Mesenchymal stem cell (in vitro differentiated cells and primary cell): ENCODE measurements around the gene RCAN1.

ENCODE experiments used
- DNase-seq: peaks from one replicate; pipeline ENCODE4 v3.0.0-alpha.2; 2013
- H2AFZ ChIP-seq: one replicate; pipeline ENCODE4 v1.6.1; 2013; ENCODE audit warnings: low read depth, mild to moderate bottlenecking, control low read depth, inconsistent platforms, low read length, moderate library complexity
- H2AK5ac ChIP-seq: 2 replicates; pipeline ENCODE4 v1.6.1; 2013; ENCODE audit warnings: low read length, moderate library complexity, mild to moderate bottlenecking, inconsistent platforms; ENCODE audit not compliant: severe bottlenecking
- H2BK120ac ChIP-seq: one replicate; pipeline ENCODE4 v1.6.1; 2013; ENCODE audit warnings: low read depth, mild to moderate bottlenecking, inconsistent platforms, low read length, moderate library complexity
- H2BK12ac ChIP-seq, 2 experiments: one replicate each; pipeline ENCODE4 v1.6.1; 2013; ENCODE audit warnings: inconsistent platforms in 2 of 2, low read length in 2 of 2, mild to moderate bottlenecking in 2 of 2, moderate library complexity in 2 of 2, control low read depth in 1 of 2
- H2BK15ac ChIP-seq: one replicate; pipeline ENCODE4 v1.6.1; 2013; ENCODE audit warnings: mild to moderate bottlenecking, low read depth, inconsistent platforms; ENCODE audit not compliant: poor library complexity, severe bottlenecking
- H2BK5ac ChIP-seq: 2 replicates; pipeline ENCODE4 v1.6.1; 2013; ENCODE audit warnings: low read depth, mild to moderate bottlenecking, low read length, control low read depth, inconsistent platforms; ENCODE audit not compliant: poor library complexity, severe bottlenecking
- H3K14ac ChIP-seq, 2 experiments: one replicate each; pipeline ENCODE4 v1.6.1; 2013; ENCODE audit warnings: inconsistent platforms in 2 of 2, low read length in 2 of 2, control low read depth in 1 of 2, mild to moderate bottlenecking in 1 of 2, moderate library complexity in 1 of 2
- H3K18ac ChIP-seq, 2 experiments: one replicate each; pipeline ENCODE4 v1.6.1; 2013; ENCODE audit warnings: inconsistent platforms in 2 of 2, low read length in 2 of 2, control low read depth in 1 of 2, low read depth in 1 of 2, mild to moderate bottlenecking in 1 of 2
- H3K23ac ChIP-seq, 2 experiments: one replicate each; pipeline ENCODE4 v1.6.1; 2013; ENCODE audit warnings: inconsistent platforms in 2 of 2, low read length in 2 of 2, mild to moderate bottlenecking in 2 of 2, moderate library complexity in 2 of 2, control low read depth in 1 of 2
- H3K27ac ChIP-seq: 2 replicates; pipeline ENCODE4 v1.5.1; 2013; ENCODE audit warnings: mild to moderate bottlenecking, moderate library complexity, low read length, control low read depth, inconsistent platforms; ENCODE audit not compliant: poor library complexity, severe bottlenecking
- H3K27me3 ChIP-seq, 2 experiments: 2 replicates each; pipeline versions ENCODE4 v1.6.1 to v1.7.0; 2013; ENCODE audit warnings: low read length in 2 of 2, mild to moderate bottlenecking in 2 of 2, moderate library complexity in 2 of 2, control low read depth in 1 of 2, inconsistent platforms in 1 of 2; ENCODE audit not compliant: control insufficient read depth in 1 of 2, insufficient read depth in 1 of 2
- H3K36me3 ChIP-seq, 2 experiments: 2 replicates each; pipeline versions ENCODE4 v1.6.1 to v1.7.0; 2013; ENCODE audit warnings: low read length in 2 of 2, control low read depth in 1 of 2, inconsistent platforms in 1 of 2, low read depth in 1 of 2, mild to moderate bottlenecking in 1 of 2; ENCODE audit not compliant: insufficient read depth in 2 of 2, control insufficient read depth in 1 of 2
- H3K4ac ChIP-seq, 2 experiments: one replicate each; pipeline ENCODE4 v1.6.1; 2013; ENCODE audit warnings: inconsistent platforms in 2 of 2, low read length in 2 of 2, mild to moderate bottlenecking in 2 of 2, moderate library complexity in 2 of 2, control low read depth in 1 of 2, low read depth in 1 of 2
- H3K4me1 ChIP-seq: 2 replicates; pipeline ENCODE4 v1.6.1; 2013; ENCODE audit warnings: low read depth, low read length, control low read depth; ENCODE audit not compliant: control insufficient read depth, insufficient read depth
- H3K4me2 ChIP-seq: 2 replicates; pipeline ENCODE4 v1.6.1; 2013; ENCODE audit warnings: low read length, mild to moderate bottlenecking, inconsistent platforms; ENCODE audit not compliant: poor library complexity, severe bottlenecking
- H3K4me3 ChIP-seq, 2 experiments: 2 replicates each; pipeline versions ENCODE4 v1.5.1 to v1.7.0; 2013; ENCODE audit warnings: low read length in 2 of 2, mild to moderate bottlenecking in 2 of 2, control low read depth in 1 of 2, low read depth in 1 of 2; ENCODE audit not compliant: insufficient read depth in 1 of 2
- H3K79me1 ChIP-seq: replicated peaks from 2 replicates; pipeline ENCODE4 v1.6.1; 2013; ENCODE audit warnings: mild to moderate bottlenecking, control low read depth, low read length, inconsistent platforms; ENCODE audit not compliant: poor library complexity, severe bottlenecking
- H3K9ac ChIP-seq: 2 replicates; pipeline ENCODE4 v1.7.0; 2013; ENCODE audit warnings: mild to moderate bottlenecking, low read length, moderate library complexity
- H3K9me3 ChIP-seq: 2 replicates; pipeline ENCODE4 v1.7.0; 2013; ENCODE audit warnings: mild to moderate bottlenecking, low read length; ENCODE audit not compliant: control insufficient read depth
- H4K8ac ChIP-seq: one replicate; pipeline ENCODE4 v1.6.1; 2013; ENCODE audit warnings: inconsistent platforms, mild to moderate bottlenecking, low read length, moderate library complexity
- H4K91ac ChIP-seq: one replicate; pipeline ENCODE4 v1.6.1; 2013; ENCODE audit warnings: mild to moderate bottlenecking, low read length, inconsistent platforms
- WGBS: methylation state at CpG from one replicate; pipeline ENCODE4 v1.1.7; 2013; ENCODE audit warnings: mixed read lengths; 5-methylcytosine and 5-hydroxymethylcytosine counted together

Gene RCAN1

DNA sequence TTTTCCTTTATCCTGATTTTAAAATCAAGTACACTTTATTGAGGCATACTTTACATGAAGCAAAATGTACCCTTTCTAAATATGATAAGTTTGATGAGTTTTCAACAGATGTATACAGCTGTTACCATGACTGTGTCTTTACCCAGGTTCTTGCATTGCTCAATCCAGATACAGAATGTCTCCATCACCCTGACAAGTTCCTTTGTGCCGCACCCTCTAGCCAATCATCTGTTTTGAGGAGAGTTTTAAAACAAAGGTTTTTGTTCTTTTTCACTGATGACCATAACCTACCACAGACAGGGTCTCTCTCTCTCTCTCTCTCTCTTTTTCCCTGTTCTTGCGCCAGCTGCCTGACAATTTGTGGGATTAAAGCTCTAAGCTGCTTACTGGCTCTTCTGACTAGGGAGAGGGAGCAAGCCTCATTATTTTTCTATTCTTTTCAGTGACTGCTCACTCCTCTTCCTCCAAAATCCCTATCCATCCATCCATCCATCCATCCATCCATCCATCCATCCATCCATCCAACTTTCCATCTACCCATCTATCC, 101.7 kb downstream of the RCAN1 start:
- 94% methylated on average over 1 of the region's 2 CpGs for WGBS
- Histone ChIP-seq H4K91ac (no peak overlapping the region), H2BK15ac (no peak overlapping the region), H2AK5ac (no peak overlapping the region), H3K4me3 (no peak overlapping the region), H2AFZ (no peak overlapping the region), H2BK12ac (no peak overlapping the region), H4K8ac (no peak overlapping the region), H2BK5ac (no peak overlapping the region), H3K27me3 (no peaks in the 10 kb centered on the region), H3K4me2 (no peak overlapping the region), H3K23ac (no peak overlapping the region), H3K14ac (no peak overlapping the region), H2BK120ac (no peak overlapping the region), H3K4me1 (peaks cover 8% of the 10 kb centered on the region), H3K9ac (no peak overlapping the region), H3K4ac (no peak overlapping the region), H3K79me1 (peaks cover 3% of the 10 kb centered on the region), H3K36me3 (peaks cover 15 to 30% of the 10 kb centered on the region in 2 experiments), H3K18ac (no peak overlapping the region), H3K27ac (no peak overlapping the region), H3K9me3 (no peaks in the 10 kb centered on the region)
- peak; percentile 41 for DNase-seq

DNA sequence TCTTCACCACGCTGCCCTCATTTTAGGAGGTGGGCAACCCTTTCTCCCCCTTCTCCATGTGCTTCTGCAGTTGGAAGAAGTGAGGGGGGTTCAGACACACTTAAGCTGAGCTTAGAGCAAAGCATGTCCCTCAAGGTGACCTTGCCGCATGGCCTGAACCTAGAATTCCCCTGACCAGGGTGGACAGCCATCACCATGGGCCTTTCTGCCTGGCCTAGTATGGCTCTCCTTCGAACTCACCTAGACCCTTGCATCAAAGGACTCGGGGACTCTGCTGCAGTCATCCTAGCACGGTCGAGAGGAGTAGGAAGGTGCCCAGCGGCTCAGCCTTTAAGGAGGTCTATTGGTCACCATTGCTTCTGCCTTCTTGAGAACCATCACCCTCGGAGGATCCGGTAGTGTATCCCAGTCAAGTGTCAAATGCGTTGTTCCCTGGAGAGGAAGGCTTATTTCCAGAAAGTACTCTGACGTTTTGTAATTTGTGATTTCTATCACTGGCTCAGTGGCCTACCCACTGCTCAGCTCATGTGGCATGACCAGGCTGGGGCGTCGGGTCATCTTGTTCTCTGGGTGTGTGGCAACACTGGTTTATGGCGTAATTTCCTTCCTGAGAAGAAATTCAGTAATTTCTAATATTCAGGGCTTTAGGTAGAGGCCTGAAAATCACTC, 103.0 kb downstream of the RCAN1 start, which contains the start of gene KCNE1:
KCNE1 (minus strand) TSS at position 424 of the 669 bp plus-strand sequence. CDS start 62,576 bp downstream, outside the sequence.
- H3K4ac ChIP-seq, result no peak within 1 kb of the TSS
- H3K27me3 ChIP-seq, result no peaks in the 10 kb centered on the region
- no peaks in the 10 kb centered on the region for H3K79me1 ChIP-seq
- peak within 1 kb of the TSS; percentile 47 for H3K9ac ChIP-seq
- no peak within 1 kb of the TSS for H4K8ac ChIP-seq
- no peak within 1 kb of the TSS for H2AFZ ChIP-seq
- no peak within 1 kb of the TSS for H3K23ac ChIP-seq
- DNase-seq, result no peak
- peaks cover 3% of the 10 kb centered on the region for H3K4me1 ChIP-seq
- no peak within 1 kb of the TSS for H4K91ac ChIP-seq
- no peak within 1 kb of the TSS for H2AK5ac ChIP-seq
- H2BK15ac ChIP-seq, result peak within 1 kb of the TSS; percentile 12
- no peak within 1 kb of the TSS for H2BK5ac ChIP-seq
- no peak within 1 kb of the TSS for H3K4me3 ChIP-seq
- peak within 1 kb of the TSS in 1 of 2 experiments; percentile 3 for H2BK12ac ChIP-seq
- H3K9me3 ChIP-seq, result no peaks in the 10 kb centered on the region
- H3K14ac ChIP-seq, result no peak within 1 kb of the TSS
- no peak within 1 kb of the TSS for H3K27ac ChIP-seq
- peaks cover 5 to 17% of the 10 kb centered on the region in 2 experiments for H3K36me3 ChIP-seq
- WGBS, result 97% methylated on average over 13 of the region's 14 CpGs
- no peak within 1 kb of the TSS for H2BK120ac ChIP-seq
- H3K4me2 ChIP-seq, result no peak within 1 kb of the TSS
- H3K18ac ChIP-seq, result no peak within 1 kb of the TSS

DNA sequence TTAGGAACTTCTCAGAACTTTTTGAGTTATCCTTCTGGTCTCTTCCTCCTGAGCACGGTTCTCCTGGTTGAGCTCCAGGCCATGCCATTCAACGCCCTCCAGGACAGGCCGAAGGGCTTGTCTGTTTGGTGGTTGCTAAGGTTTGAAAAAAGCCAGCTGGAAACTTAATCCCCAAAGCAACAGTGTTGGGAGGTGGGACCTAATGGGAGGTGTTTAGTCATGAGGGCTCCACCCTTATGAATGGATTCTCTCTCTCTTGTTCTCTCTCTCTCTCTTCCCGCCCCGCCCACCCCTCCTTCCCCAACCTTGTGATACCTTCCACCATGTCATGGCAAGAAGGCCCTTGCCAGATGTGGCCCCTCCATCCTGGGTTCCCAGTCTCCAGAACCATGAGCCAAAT, 103.7 kb downstream of the RCAN1 start:
- Histone ChIP-seq H2BK5ac (no peak overlapping the region), H2BK15ac (no peak overlapping the region), H3K79me1 (no peaks in the 10 kb centered on the region), H3K27ac (no peak overlapping the region), H3K4me1 (peaks cover 3% of the 10 kb centered on the region), H3K23ac (no peak overlapping the region), H3K9ac (peak overlapping the region; percentile 47), H3K18ac (no peak overlapping the region), H3K14ac (no peak overlapping the region), H3K36me3 (peaks cover 5 to 11% of the 10 kb centered on the region in 2 experiments), H4K91ac (no peak overlapping the region), H2AK5ac (no peak overlapping the region), H3K4ac (no peak overlapping the region), H3K4me3 (no peak overlapping the region), H3K27me3 (no peaks in the 10 kb centered on the region), H2BK12ac (no peak overlapping the region), H4K8ac (no peak overlapping the region), H2AFZ (no peak overlapping the region), H3K4me2 (no peak overlapping the region), H3K9me3 (no peaks in the 10 kb centered on the region), H2BK120ac (no peak overlapping the region)
- peak; percentile 66 for DNase-seq
- 78% methylated on average over 5 of the region's 5 CpGs for WGBS

DNA sequence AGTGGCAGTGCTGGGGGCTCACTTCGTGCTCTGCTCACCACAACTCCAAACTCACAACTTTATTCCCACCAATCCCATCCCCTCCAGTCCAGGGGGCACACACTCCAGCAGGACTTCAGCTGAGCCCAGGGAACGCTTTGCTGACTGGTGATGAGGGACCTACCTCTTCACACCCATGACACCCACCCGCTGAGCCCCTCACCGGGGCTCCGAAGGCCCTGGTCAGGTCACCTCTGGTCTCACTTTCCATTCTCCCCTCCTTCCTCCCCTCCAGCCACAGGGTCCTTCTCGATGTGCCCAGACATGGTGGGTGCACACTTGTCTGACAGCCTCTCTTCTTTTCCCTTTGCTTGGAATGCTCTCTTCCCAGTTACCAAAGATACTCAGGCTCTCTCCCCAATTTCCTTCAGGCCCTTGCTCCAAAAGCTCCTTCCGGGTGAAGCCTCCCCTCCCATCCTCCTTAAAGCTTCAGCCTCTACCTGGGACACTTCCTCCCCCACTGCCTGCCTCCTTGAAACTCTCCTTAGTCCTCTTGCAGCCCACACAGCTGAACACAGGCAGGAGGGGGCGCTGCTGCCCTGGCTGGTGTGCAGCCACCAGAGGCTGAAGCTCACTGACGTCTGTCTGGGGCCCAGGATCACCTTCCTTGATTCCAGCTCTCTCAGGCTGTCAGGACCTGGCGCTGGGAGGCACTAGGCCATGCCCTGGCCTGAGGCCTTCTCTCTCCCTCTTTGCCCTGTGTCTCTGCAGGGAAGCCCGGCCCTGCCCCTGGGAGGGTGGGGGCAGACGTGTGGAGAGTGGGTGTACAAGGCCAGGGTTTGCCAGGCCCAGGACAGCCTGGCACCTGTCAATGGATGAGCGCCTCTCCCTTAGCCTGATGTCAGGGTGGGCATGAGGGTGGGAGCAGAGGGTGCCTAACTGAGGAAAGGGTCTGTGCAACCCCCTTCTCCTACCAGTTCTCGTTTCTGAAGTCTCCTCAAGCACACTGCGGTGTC, 104.5 kb downstream of the RCAN1 start:
- Histone ChIP-seq H4K8ac (no peak overlapping the region), H2BK5ac (no peak overlapping the region), H2BK120ac (no peak overlapping the region), H3K14ac (no peak overlapping the region), H4K91ac (peak overlapping the region; percentile 61), H3K4me3 (no peak overlapping the region), H2BK15ac (no peak overlapping the region), H3K4ac (no peak overlapping the region), H3K79me1 (no peaks in the 10 kb centered on the region), H3K18ac (no peak overlapping the region), H3K4me2 (no peak overlapping the region), H2BK12ac (no peak overlapping the region), H3K9me3 (no peaks in the 10 kb centered on the region), H3K27ac (no peak overlapping the region), H2AFZ (no peak overlapping the region), H3K4me1 (peaks cover 3% of the 10 kb centered on the region), H3K23ac (no peak overlapping the region), H3K36me3 (peaks cover 3 to 5% of the 10 kb centered on the region in 2 experiments), H3K27me3 (no peaks in the 10 kb centered on the region), H2AK5ac (no peak overlapping the region), H3K9ac (peak overlapping the region; percentile 47)
- WGBS, result 76% methylated on average over 14 of the region's 15 CpGs
- DNase-seq, result peak; percentile 78
